Left lobe of liver (tissue), 2 donors: ENCODE measurements around the gene MAP3K9. TPM values are rescaled to one million over a fixed set of nuclear protein-coding genes. Genes with fewer than 3 reads are reported as not detected.
A peak's percentile ranks its signal among the peaks of the same experiment; 100 is the strongest.

Experiments used
- ATAC-seq: fragments of 200-7000 bp; cut with Tn5 transposase; one replicate; pipeline ENCODE4 v1.9.1; 2020; ENCODE audit warnings: mild to moderate bottlenecking, moderate library complexity
- DNase-seq: peaks from one replicate; pipeline ENCODE4 v3.0.0-alpha.2; 2020; ENCODE audit warnings: low spot score
- total RNA-seq: library from RNA; stranded (reverse); gene quantifications from one replicate; pipeline ENCODE4 v1.2.1, GENCODE V29; 2021
- donor health status: DM: no; HTN: no; CAD: no; lungs with moderate emphysema.
- donor health status: DM: no; HTN: yes; CAD: no.

Gene MAP3K9
- total RNA-seq, 1 donor from 2014 or later = 3.1 TPM

- peak; percentile 65 for DNase-seq
- ATAC-seq = peak; percentile 70
Measured at GRCh38 chr14:70821584-70822529, 12.5 kb upstream of the MAP3K9 start.

- DNase-seq (no peak), ATAC-seq (no peak)
Measured at GRCh38 chr14:70816525-70816924, 7.2 kb upstream of the MAP3K9 start.

- no peak for DNase-seq
- ATAC-seq = no peak
Measured at GRCh38 chr14:70814466-70814865, 5.2 kb upstream of the MAP3K9 start.

- DNase-seq (no peak), ATAC-seq (no peak)
Measured at GRCh38 chr14:70812124-70812818, 3.0 kb upstream of the MAP3K9 start.

GRCh38 chr14:70811578-70811977, 2.3 kb upstream of the MAP3K9 start:
- no peak for DNase-seq
- no peak for ATAC-seq

- ATAC-seq (no peak), DNase-seq (no peak)
Measured at GRCh38 chr14:70811050-70811449, 1.7 kb upstream of the MAP3K9 start.

- no peak for DNase-seq
- ATAC-seq = no peak
Measured at GRCh38 chr14:70810621-70811020, 1.3 kb upstream of the MAP3K9 start.

- ATAC-seq (peak; percentile 16), DNase-seq (peak; percentile 52)
Measured at GRCh38 chr14:70808416-70809224, 693 bp downstream of the MAP3K9 start.

- DNase-seq = no peak
- ATAC-seq = no peak
Measured at GRCh38 chr14:70807898-70808415, 1.4 kb downstream of the MAP3K9 start.

GRCh38 chr14:70804556-70805162, 4.7 kb downstream of the MAP3K9 start:
- no peak for DNase-seq
- no peak for ATAC-seq

GRCh38 chr14:70803321-70804310, 5.7 kb downstream of the MAP3K9 start:
- ATAC-seq = peak; percentile 38
- DNase-seq = no peak

- no peak for DNase-seq
- no peak for ATAC-seq
Measured at GRCh38 chr14:70802379-70802778, 6.9 kb downstream of the MAP3K9 start.

- no peak for ATAC-seq
- no peak for DNase-seq
Measured at GRCh38 chr14:70801836-70802235, 7.5 kb downstream of the MAP3K9 start.

- ATAC-seq = no peak
- DNase-seq = no peak
Measured at GRCh38 chr14:70796551-70796950, 12.8 kb downstream of the MAP3K9 start.

GRCh38 chr14:70794294-70794693, 15.0 kb downstream of the MAP3K9 start:
- ATAC-seq (no peak), DNase-seq (no peak)

- ATAC-seq = peak; percentile 37
- no peak for DNase-seq
Measured at GRCh38 chr14:70793637-70794036, 15.7 kb downstream of the MAP3K9 start.

GRCh38 chr14:70792939-70793338, 16.4 kb downstream of the MAP3K9 start:
- DNase-seq (no peak), ATAC-seq (no peak)

GRCh38 chr14:70791971-70792370, 17.3 kb downstream of the MAP3K9 start:
- ATAC-seq = no peak
- DNase-seq = no peak

- ATAC-seq = no peak
Measured at GRCh38 chr14:70789961-70790360, 19.4 kb downstream of the MAP3K9 start.

More at GRCh38 chr14:70789961-70790360, 19.4 kb downstream of the MAP3K9 start:
- no peak for DNase-seq
